ENCODE data around the gene SREBF1.

The SREBF1 gene

DNA sequence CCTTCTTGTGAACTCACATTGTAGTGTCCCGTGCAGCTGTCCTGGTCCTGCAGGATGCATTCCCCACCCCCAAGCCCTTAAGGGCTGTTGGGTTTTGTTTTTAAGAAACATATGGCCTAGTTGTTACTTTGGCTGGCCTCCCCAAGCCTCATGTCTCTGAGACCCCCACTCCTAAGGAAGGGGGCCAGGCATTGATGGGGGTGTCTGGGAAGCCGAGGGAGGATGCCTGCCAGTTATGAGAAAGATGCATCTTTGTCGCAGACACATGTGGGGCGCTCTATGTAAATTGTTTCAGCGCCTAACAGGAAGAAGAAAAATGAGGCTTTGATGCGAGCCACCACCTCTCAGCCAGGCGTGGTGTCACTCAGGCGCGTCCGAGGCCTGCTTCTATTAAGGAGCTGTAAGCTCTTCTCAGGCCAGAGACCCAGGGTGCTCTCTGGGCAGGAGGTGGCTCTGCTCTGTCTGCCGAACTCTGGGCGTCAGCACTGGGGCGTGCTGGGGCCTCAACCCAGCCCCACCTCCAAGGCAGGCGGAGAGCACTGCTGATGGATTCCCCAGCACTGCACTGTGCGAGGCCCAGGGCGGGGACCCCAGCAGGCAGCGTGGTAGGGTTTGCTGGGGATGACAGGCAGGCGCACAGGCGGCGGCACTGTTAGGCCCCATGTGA is 70.6 kb downstream of the SREBF1 start:
- in situ Hi-C loops (cut with MboI; ENCODE audit: low sequenced_read_pairs): no loop called here

GRCh38 chr17:17765359-17766076 is 71.3 kb downstream of the SREBF1 start:
- in situ Hi-C loops (cut with MboI; ENCODE audit: low sequenced_read_pairs): no loop called here

- in situ Hi-C loops (cut with MboI; ENCODE audit: low sequenced_read_pairs): no loop called here
Measured at GRCh38 chr17:17763734-17764133, 73.1 kb downstream of the SREBF1 start.

GRCh38 chr17:17763136-17763535 is 73.7 kb downstream of the SREBF1 start:
- in situ Hi-C loops (cut with MboI; ENCODE audit: low sequenced_read_pairs): no loop called here

DNA sequence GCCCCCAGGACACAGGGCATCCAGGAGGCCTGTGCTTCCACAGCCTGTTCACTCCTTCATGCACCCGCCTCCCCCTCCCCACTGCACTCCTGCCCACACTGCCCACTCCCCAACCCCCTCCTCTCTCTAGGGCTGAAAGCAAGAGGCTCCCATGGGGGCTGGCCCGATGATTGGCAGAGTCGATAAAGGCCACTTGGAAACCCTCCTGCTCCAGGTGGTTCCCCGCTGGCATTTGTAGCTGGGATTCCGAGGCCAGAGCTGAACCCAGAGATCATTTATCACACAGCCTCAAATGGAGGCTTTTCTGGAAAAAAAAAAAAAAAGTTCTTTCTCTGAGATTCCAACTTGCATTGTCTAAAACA is 74.1 kb downstream of the SREBF1 start:
- in situ Hi-C loops (cut with MboI; ENCODE audit: low sequenced_read_pairs): no loop called here
